NCI-H1048 (cell line): ENCODE data around the gene TUB.
A peak's percentile ranks its signal among the peaks of the same experiment; 100 is the strongest.

Experiments used
- DNase-seq: peaks from one replicate; lab custom pipeline; 2025; lab: John Stamatoyannopoulos, UW

Gene TUB

DNA sequence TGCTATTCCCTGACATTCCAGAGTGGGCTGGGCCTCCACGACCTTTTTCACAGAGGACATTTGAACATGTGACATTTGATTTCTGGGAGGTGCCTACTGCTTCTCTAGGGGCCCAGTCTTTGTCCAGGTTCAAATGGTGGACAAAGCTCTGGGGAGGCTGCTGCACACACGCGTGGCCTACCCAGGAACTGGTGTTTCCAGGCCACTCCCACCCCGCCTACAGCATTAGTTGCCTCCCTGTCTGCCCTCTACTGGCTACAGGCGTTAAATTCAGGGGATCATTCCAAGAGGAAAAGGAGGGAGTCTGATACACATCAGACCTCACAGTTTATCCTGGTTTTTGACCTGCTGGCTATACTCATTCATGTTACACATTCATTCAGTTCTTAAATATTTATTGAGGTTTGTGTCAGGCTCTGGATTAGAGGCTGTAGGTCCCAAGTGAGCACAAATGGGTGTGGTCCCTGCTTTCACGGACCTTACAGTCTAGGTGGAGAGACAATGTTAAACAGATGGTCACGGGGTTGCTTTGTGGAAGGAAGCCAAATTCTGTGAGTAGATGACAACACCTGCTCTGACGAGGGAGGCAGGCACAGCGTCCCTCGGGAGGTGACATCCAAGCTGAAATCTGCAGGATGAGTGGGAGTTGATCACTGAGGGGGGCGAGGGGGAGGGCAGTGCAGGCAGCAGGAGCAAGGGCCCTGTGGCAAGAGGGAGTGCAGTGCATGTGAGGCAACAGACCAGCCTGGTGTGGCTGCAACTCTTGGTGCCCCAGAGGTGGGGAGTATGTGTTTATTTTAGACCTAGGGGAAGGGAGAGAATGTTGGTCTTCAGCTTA lies 11.8 kb downstream of the TUB start:
- peak; percentile 20 for DNase-seq

DNA sequence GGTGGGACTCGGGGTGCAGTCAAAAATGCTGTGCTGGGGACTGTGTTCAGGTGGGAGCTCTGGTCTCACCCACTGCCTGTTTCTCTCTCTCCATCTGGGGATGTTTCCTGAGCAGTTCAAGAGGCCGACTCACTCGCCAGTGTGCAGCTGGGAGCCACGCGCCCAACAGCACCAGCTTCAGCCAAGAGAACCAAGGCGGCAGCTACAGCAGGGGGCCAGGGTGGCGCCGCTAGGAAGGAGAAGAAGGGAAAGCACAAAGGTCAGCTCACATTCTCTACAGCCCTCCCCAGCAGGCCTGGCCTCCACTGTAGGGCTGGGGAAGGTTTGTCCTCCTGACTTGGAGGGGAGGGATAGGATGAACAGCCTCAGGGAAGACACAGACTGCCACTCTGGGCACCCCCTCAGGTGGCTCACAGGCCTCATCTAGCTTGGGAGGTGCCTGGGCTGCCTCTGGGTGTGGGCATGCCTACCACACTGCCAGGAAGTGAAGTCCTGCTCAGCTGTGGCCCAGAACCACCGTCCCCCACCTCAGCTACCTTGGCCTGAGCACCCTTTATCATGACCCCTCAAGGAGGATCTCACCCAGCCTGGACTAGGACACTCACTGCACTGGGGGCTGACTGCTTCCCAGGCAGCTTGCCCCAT lies 13.0 kb downstream of the TUB start:
- DNase-seq: no peak

DNA sequence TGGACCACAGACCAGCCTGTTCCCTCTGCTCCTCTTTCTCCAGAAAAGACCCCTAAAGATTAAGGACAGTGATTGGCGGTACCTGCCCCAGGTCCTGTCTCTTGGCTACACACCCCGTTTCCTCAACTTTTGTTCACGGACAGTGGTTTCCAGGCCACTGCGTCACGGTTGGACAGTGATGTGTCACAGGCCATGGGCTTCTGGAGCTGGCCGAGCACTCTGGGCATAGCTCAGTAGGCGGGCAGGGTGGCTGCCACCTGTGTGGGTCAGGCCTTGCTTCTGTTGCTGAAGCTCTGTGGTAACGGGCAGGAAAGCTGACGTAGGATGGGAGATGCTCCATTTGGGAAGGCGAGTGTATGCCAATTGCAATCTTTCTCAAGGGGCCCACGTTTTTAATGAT lies 13.6 kb downstream of the TUB start:
- no peak for DNase-seq

DNA sequence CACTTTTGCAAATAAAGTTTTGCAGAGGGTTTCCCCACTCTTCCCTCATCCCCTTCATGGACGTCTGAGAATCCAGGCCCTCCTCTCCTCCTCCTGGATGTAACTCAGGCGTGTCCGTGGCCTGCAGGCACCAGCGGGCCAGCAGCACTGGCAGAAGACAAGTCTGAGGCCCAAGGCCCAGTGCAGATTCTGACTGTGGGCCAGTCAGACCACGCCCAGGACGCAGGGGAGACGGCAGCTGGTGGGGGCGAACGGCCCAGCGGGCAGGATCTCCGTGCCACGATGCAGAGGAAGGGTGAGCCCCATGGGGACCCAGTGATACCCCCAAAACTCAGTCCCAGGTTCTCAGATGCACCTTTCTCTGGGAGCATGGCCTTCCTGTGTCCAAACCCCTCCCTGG lies 14.4 kb downstream of the TUB start:
- DNase-seq: no peak

DNA sequence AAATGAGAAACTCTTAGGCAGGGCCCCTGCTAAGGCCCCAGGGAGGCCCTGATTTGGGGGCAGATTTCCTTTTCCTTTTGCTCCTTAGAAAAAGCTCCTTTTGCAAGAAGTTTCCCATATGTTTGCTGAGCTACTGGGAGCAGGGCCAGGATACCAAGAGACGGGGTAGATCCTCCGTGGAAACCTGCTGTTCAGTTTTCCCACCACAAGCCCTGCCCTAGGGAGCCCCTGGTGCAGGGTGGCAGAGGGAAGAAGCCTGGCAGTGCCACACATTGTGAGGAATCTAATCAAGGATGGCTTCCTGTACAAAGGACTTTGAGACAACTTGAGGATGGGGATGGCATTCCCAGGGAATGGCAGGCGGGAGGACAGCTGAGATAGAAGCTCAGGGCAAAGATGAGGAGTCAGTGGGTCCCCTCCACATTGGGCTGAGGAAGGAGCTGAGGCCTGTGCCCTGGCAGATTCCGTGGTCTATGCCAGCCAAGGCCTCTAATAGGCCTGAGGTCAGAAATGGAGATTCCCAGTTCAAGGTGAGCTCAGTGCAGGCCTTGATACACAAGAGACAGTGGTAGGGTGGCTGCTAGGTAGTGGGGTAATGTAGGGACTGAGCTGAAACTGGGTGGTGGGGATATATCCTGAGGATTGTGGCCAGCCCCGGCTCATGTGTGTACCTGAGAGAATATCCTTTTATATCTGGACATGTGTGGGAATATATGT lies 15.0 kb downstream of the TUB start:
- DNase-seq: no peak

DNA sequence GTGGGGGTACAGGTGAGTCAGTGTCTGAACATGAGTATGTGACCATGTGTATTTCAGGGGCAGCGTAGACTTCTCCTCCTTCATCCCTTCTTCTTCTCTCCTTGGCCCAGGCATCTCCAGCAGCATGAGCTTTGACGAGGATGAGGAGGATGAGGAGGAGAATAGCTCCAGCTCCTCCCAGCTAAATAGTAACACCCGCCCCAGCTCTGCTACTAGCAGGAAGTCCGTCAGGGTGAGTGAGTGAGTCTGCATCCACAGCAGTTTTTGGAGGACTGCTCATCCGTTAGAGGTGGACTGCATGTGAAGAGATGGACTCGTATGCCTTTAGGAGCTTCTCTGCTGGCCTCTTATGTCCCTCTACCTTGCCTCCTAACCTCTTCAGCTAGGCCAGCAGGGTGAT lies 15.6 kb downstream of the TUB start:
- DNase-seq: no peak

DNA sequence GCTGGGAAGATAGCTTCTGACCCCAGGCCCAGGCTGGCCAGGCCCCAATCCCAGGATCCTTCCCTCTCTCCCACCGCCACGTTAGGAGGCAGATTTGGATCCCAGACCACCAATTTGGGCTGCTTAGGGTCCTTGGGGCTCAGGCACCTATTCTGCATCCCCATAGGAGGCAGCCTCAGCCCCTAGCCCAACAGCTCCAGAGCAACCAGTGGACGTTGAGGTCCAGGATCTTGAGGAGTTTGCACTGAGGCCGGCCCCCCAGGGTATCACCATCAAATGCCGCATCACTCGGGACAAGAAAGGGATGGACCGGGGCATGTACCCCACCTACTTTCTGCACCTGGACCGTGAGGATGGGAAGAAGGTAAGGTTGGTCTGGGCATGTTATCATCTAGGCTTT lies 16.1 kb downstream of the TUB start:
- no peak for DNase-seq

DNA sequence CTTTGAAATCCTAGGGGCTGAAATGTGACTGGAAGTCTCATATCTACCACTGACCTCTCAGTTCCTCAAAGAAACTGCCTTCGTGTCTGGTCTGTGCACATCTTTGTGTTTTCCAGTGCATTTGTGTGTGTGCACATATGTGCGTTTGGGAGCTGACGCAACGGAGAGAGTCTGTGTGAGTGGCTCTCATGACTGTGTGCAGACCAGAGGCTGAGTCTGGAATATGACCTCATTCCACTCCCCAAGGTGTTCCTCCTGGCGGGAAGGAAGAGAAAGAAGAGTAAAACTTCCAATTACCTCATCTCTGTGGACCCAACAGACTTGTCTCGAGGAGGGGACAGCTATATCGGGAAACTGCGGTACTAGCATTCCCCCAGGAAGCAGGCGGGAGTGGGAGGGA lies 16.5 kb downstream of the TUB start:
- DNase-seq: no peak

DNA sequence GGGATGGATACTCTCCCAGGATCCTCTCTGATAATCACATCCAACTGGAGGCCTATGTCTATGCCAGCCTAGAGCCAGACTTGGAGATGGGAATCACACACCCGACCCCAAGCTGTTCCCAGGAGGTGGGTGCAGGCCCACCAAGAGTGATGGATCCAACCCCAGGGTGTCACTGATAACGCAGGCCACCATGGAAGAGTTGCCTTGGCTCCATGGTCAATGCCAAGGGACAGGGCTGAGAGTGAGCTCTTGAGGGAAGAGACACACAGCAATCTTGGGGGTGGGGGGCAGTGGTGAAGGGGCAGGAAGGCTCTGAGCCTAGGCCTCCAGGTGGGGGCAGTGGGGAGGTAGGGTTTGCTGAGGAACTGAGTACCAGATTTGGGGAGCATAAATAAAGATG lies 16.9 kb downstream of the TUB start:
- no peak for DNase-seq

DNA sequence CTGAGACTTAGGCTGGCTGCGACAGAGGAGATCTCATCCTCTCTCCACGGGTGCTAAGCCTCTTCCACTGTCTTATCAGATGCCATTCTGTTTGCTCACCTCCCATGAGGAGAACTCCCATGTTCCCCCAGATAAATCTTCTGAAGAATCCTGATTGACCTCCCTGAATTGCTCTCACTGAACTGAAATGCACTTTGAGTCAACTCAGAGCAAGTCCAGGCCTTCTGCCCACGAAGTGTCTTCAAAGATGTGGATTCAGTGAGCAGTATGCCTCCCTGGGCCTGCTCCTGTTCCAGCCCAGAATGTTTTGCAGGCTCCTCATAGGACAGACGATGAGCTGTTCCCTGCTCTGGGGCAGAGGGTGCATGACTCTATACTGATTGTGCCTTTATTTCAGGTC lies 17.4 kb downstream of the TUB start:
- no peak for DNase-seq

DNA sequence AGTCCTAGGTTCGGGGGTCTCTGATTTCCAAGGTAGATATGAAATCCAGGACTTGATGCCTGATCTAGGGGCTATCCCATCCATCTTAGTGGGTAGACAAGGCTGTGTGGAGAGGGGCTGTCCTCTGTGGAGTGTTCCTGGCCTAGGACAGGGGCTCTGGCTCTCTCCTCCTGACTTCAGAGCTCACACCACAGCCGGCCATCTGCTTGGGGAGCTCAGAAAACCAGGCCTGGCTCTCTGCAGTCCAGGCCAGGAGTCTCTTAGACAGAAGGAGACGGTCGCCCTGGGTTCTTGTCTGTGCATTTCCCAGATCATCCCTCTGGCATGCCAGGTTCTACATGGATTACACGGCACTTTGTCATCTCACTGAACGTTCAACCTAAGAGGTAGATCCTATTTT lies 17.9 kb downstream of the TUB start:
- DNase-seq: no peak

DNA sequence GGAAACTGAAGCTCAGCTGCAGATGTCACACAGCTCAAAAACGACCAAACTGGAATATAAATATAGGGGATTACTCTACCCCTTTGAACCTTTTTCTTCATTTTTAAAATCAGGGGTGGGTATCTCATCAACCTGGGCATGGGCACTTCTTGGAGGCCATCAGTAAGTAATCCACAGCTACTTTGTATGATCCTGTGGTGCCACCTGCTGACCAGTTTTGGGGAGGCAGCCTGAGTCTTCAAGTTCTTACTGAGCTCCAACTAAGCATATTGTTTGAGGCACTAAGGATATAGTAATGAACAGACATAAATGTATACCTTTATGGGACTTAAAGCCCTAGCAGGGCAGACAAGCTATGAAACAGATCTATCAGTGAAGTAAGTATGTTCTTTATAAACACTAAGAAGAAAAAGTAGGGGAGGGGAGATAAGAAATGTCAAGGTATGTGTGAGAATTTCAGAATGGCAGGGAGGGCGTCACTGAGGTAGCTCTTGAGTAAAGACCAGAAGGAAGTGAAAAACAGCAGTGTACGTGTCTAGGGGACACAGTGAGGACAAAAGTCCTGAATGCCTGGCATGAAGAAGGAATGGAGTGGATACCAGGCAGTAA lies 18.4 kb downstream of the TUB start:
- DNase-seq: no peak

DNA sequence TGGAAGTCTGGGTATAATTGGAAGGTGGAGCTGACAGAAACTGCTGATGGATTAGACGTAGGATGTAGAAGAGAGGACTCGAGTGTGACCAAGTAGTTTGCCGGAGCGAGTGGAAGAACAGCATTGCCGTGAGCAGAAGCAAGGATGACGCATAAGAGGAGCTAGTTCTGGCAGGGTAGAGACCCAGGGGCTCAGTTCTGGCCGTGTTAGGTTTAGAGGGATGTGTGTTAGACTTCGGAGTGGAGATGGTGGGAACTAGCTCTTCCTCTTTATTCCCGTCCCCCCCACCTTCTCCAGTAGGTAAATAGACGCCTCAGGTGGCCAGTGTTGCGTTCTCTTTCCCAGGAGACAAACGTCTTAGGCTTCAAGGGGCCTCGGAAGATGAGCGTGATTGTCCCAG lies 19.1 kb downstream of the TUB start:
- no peak for DNase-seq

DNA sequence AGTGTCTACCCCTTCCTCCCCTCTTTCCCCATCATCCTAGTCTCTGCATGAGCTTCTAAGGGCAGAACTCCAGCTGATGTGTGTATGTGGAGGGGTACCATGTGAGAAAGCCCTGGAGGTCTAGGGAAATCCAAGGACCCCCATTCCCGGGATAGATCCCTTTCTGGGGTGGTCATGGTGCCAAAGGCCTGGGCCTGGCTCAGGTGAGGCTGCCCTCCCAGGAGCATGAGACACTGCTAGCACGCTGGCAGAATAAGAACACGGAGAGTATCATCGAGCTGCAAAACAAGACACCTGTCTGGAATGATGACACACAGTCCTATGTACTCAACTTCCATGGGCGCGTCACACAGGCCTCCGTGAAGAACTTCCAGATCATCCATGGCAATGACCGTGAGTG lies 19.6 kb downstream of the TUB start:
- DNase-seq: no peak

DNA sequence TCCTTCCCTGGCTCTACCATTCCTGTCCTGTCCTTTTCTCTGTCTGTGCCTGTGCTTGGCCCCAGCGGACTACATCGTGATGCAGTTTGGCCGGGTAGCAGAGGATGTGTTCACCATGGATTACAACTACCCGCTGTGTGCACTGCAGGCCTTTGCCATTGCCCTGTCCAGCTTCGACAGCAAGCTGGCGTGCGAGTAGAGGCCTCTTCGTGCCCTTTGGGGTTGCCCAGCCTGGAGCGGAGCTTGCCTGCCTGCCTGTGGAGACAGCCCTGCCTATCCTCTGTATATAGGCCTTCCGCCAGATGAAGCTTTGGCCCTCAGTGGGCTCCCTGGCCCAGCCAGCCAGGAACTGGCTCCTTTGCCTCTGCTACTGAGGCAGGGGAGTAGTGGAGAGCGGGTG lies 20.4 kb downstream of the TUB start:
- no peak for DNase-seq

DNA sequence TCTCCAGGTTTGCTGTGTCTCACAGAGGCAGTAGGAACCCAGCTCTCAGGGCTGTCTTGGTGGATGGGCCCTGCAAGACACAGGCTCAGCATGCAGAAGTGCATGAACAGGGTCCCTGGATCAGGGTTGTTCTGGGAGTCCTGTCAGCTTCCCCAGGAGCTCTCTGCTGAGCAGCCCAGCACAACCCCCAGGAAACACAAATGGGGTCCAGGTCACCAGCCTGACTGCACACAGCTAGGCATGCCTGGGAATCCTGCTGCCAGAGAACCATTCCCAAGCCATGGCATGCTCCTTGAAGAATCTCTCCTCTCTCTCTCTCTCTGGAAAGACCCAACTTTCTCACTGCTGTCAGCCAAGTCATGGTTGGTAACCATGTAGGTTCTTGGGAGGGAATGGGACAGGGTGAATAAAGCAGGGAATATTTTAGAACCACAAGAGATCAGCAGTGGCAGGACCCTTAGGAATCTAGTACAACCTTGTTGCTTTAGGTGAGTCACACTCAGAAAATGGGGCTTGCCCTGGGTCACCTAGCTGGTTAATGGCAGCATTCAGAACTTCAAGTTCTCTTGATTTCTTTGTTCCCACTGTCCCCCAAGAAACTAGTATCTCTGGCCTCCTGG lies 21.4 kb downstream of the TUB start:
- DNase-seq: no peak

DNA sequence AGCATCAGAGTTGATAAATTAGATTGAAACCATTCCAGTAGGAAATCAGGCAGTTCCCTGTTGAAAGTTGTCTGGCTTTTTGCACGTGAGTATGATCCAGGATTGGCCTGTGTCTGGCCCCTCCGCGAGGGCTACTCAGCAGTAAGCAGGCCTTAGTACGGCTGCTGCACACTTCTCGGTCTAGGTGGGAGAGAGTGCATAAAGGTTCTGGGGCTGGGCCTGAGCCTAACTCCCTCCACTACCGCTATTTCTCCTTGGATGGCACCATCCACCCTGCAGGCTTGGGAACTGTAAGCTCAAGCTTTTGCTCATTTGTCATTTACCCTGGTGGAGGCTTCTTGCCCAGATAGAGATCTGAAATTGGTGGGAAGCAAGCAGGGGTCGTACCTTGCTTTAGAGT lies 22.0 kb downstream of the TUB start:
- DNase-seq: no peak

DNA sequence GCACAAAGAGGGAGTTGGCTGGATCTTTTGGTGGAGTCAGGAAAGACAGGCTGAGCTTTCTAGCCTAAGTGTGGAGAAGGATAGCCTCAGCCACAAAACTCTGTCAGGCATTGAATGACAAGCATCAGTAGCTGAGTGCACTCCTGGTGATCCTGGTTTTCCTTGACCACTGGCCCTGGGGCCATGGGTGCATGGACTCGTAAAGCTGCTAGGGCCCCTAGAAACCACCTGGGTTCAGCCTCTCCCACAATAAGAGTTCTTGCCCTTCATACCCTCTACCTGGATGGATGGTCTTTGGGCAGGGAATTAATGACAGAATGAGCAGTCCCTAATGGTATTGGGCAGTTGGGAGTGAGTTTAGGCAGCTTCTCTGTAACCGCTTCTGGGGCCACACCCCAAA lies 22.9 kb downstream of the TUB start:
- no peak for DNase-seq

DNA sequence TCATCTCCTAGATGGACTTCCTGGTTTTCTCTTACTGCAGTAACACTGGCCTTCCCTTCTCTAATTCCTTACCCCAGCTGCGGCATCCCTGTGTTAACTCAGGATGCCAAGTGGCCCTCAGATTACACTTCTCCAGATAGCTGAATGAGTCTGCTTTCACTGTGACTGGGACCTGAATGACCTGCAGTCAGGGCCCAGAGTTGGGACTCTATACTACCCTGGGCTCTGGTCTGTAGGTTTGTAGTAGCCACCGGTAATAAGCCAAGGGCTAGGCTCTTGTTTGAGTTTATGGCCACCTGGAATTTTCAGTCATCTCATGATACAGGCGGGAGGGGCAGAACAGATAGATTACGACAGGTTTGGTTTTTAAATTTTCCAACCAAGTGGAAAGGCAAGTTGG lies 24.1 kb downstream of the TUB start:
- no peak for DNase-seq

DNA sequence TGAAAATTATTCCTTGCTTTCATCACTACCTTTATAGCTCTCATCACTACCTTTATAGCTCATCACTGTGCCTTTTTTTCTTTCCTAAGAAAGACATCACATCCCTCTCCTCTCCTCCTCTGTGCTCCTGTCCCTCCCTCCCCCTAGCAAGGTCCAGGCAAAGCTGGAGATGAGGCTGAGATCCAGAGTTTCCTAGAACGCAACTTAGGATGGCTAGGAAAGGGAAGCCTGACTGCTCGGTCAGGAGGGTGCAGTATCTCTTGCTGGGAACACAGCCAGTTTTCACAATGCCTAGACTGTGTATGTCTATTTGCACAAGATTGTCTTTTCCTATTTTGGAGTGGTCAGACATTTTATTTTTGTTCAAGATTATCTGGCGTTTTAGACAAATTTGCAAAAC lies 24.7 kb downstream of the TUB start:
- no peak for DNase-seq

DNA sequence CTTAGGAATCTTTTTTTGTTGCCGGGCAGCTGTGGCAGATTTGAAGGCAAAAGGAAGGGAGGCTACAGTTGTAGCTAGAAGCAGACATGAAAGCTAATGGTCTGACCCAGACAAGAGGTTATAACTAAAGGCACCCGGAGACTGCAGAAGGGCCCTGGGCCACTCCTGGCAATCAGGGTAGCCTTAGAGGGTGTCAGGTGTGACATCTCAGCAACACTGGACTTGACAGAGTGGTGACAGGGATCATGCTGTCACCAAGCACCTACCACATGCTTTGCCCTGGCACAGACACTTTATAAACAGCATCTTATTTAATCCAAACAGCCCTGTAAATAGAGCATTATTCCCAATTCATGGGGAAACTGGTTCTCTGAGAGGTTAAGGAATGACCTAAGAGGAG lies 25.7 kb downstream of the TUB start:
- DNase-seq: no peak

DNA sequence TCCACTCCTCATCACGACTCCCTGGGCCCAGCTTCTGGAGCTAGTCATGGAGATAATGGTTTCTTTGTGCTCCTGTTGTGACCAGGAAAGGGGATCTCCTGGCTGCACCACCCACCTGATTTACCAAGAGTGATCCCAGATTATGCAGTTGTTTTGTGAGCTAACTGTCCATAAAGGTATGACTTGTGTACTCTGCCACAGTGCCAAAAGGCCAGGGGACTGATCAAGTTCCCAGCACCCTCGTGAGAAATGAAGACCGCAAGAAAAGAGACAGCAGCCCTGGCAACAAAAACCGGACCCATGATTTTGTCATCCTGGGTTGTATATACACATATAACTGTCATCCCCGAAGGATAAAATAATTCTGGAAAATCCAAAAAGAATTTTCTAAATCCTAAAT lies 26.6 kb downstream of the TUB start:
- DNase-seq: no peak
